ENCODE measurements around the gene REEP6. TPM values are rescaled to one million over a fixed set of nuclear protein-coding genes. Genes with fewer than 3 reads are reported as not detected.

The REEP6 gene
- total RNA-seq, 1 donor from 2014 or later, result 118 TPM

GRCh38 chr19:1540365-1540925 is 49.5 kb downstream of the REEP6 start:
- DNase-seq (ENCODE audit: low spot score) (no peak), ATAC-seq (no peak)

Other genes with a start within 250 kb of the REEP6 start
- 282 TPM for gene ATP5F1D, start 249.4 kb upstream of the REEP6 start, total RNA-seq
- gene MIDN, start 242.6 kb upstream of the REEP6 start, total RNA-seq, result 51.7 TPM
- gene CIRBP, start 221.8 kb upstream of the REEP6 start, total RNA-seq, result 125 TPM
- gene FAM174C, start 215.7 kb upstream of the REEP6 start, total RNA-seq, result 48.0 TPM
- gene EFNA2, start 205.3 kb upstream of the REEP6 start, total RNA-seq, result 8.6 TPM
- 105 TPM for gene NDUFS7, start 107.3 kb upstream of the REEP6 start, total RNA-seq
- 214 TPM for gene GAMT, start 89.6 kb upstream of the REEP6 start, total RNA-seq
- gene DAZAP1, start 83.6 kb upstream of the REEP6 start, total RNA-seq, result 48.1 TPM
- gene RPS15, start 52.8 kb upstream of the REEP6 start, total RNA-seq, result 410 TPM
- 0.13 TPM for gene APC2, start 41.1 kb upstream of the REEP6 start, total RNA-seq
- 19.2 TPM for gene C19orf25, start 12.0 kb upstream of the REEP6 start, total RNA-seq
- gene PCSK4, start 831 bp upstream of the REEP6 start, total RNA-seq, result 4.8 TPM
- gene ADAMTSL5, start 21.8 kb downstream of the REEP6 start, total RNA-seq, result 1.6 TPM
- gene PLK5, start 32.9 kb downstream of the REEP6 start, total RNA-seq, result not detected
- gene MEX3D, start 77.1 kb downstream of the REEP6 start, total RNA-seq, result 11.4 TPM
- 40.3 TPM for gene MBD3, start 101.7 kb downstream of the REEP6 start, total RNA-seq
- 220 TPM for gene UQCR11, start 114.3 kb downstream of the REEP6 start, total RNA-seq
- 14.2 TPM for gene TCF3, start 161.4 kb downstream of the REEP6 start, total RNA-seq